ENCODE results near the gene CA10. TPM values are rescaled to one million over a fixed set of nuclear protein-coding genes. Genes with fewer than 3 reads are reported as not detected.

CA10 gene
- polyA plus RNA-seq, 1 donor (not counting 4 experiments of a cell fraction or from before 2014, with no cell fraction given), result 2.9 TPM

- H3K4me2 ChIP-seq (ENCODE audit: control insufficient read depth, extremely low read depth, insufficient read depth, low read depth, low read length), result no peak overlapping the region
These were observed 305.9 kb downstream of the CA10 start for GRCh38 chr17:51852603-51853002.

GRCh38 chr17:51850201-51850600 lies 308.3 kb downstream of the CA10 start:
- Histone ChIP-seq H3K4me2 (ENCODE audit: control insufficient read depth, extremely low read depth, insufficient read depth, low read depth, low read length) (no peak overlapping the region), H3K27ac (ENCODE audit: control insufficient read depth, insufficient read depth, low read length) (no peak overlapping the region), H4K20me1 (ENCODE audit: control insufficient read depth, extremely low read depth, insufficient read depth, low read length) (no peaks in the 10 kb centered on the region), H3K36me3 (ENCODE audit: control insufficient read depth in 2 of 2, extremely low read depth in 1 of 2, insufficient read depth in 2 of 2, low read length in 2 of 2) (no peaks in the 10 kb centered on the region), H3K27me3 (ENCODE audit: control insufficient read depth, extremely low read depth, insufficient read depth, low read length) (no peaks in the 10 kb centered on the region), H3K4me1 (ENCODE audit: control insufficient read depth, extremely low read depth, insufficient read depth, low read length) (no peaks in the 10 kb centered on the region), H3K9me1 (ENCODE audit: control insufficient read depth, extremely low read depth, insufficient read depth, low read length) (no peaks in the 10 kb centered on the region), H3K79me2 (ENCODE audit: control insufficient read depth, insufficient read depth, low read length) (no peaks in the 10 kb centered on the region), H3K9me3 (ENCODE audit: control insufficient read depth, low read depth, low read length) (no peaks in the 10 kb centered on the region), H2AFZ (ENCODE audit: control insufficient read depth, low read length) (no peak overlapping the region), H3K4me3 (ENCODE audit: control insufficient read depth in 2 of 3, extremely low read depth in 1 of 3, insufficient read depth in 2 of 3, low read depth in 1 of 3, low read length in 3 of 3) (no peak overlapping the region), H3K9ac (ENCODE audit: control insufficient read depth, extremely low read depth, insufficient read depth, low read length) (no peak overlapping the region)
- FAIRE-seq (no peak), DNase-seq (ENCODE audit: low read depth, low spot score) (no peak)
- dilution Hi-C loops (cut with MboI; ENCODE audit: extremely low pct_ligation_motif_present, low sequenced_read_pairs), result no loop called here
- no peak for TF ChIP-seq EZH2 (IDR thresholded peaks at IDR 0.05; ENCODE audit: low read length)
- TF ChIP-seq CTCF (optimal IDR thresholded peaks at IDR 0.05 in 1 of 3, IDR thresholded peaks at IDR 0.05 in 1 of 3, conservative IDR thresholded peaks at IDR 0.05 in 1 of 3; ENCODE audit: extremely low read depth in 1 of 3, insufficient read depth in 2 of 3, low read length in 3 of 3), result peak in 2 of 3 experiments; percentile 40 to 55

More at GRCh38 chr17:51852603-51853002, 305.9 kb downstream of the CA10 start:
- dilution Hi-C loops (cut with MboI; ENCODE audit: extremely low pct_ligation_motif_present, low sequenced_read_pairs), result no loop called here
- Histone ChIP-seq H3K9ac (ENCODE audit: control insufficient read depth, extremely low read depth, insufficient read depth, low read length) (no peak overlapping the region), H3K4me1 (ENCODE audit: control insufficient read depth, extremely low read depth, insufficient read depth, low read length) (no peaks in the 10 kb centered on the region), H3K27ac (ENCODE audit: control insufficient read depth, insufficient read depth, low read length) (no peak overlapping the region), H3K36me3 (ENCODE audit: control insufficient read depth in 2 of 2, extremely low read depth in 1 of 2, insufficient read depth in 2 of 2, low read length in 2 of 2) (no peaks in the 10 kb centered on the region), H4K20me1 (ENCODE audit: control insufficient read depth, extremely low read depth, insufficient read depth, low read length) (peaks cover under 1% of the 10 kb centered on the region), H3K9me3 (ENCODE audit: control insufficient read depth, low read depth, low read length) (no peaks in the 10 kb centered on the region), H2AFZ (ENCODE audit: control insufficient read depth, low read length) (no peak overlapping the region), H3K27me3 (ENCODE audit: control insufficient read depth, extremely low read depth, insufficient read depth, low read length) (no peaks in the 10 kb centered on the region), H3K79me2 (ENCODE audit: control insufficient read depth, insufficient read depth, low read length) (no peaks in the 10 kb centered on the region), H3K9me1 (ENCODE audit: control insufficient read depth, extremely low read depth, insufficient read depth, low read length) (no peaks in the 10 kb centered on the region), H3K4me3 (ENCODE audit: control insufficient read depth in 2 of 3, extremely low read depth in 1 of 3, insufficient read depth in 2 of 3, low read depth in 1 of 3, low read length in 3 of 3) (no peak overlapping the region)
- no peak for DNase-seq (ENCODE audit: low read depth, low spot score)
- TF ChIP-seq CTCF (optimal IDR thresholded peaks at IDR 0.05 in 1 of 3, IDR thresholded peaks at IDR 0.05 in 1 of 3, conservative IDR thresholded peaks at IDR 0.05 in 1 of 3; ENCODE audit: extremely low read depth in 1 of 3, insufficient read depth in 2 of 3, low read length in 3 of 3), result no peak
- no peak for TF ChIP-seq EZH2 (IDR thresholded peaks at IDR 0.05; ENCODE audit: low read length)
- FAIRE-seq, result no peak

Measured in keratinocyte (primary cell).